AG04450 (cell line): Measurements from ENCODE around the gene ARPC1A. TPM values are rescaled to one million over a fixed set of nuclear protein-coding genes. Genes with fewer than 3 reads are reported as not detected.
"Not testable (repeated sequence)": the region's sequence is repeated elsewhere in the genome, so short reads cannot be mapped to it uniquely, and the experiment has no call there.

Experiments
- CTCF ChIA-PET: fragments of 300-600, 350-600 bp; formaldehyde crosslinking; extraction: SDS; loops from one replicate; lab custom pipeline; 2022; ENCODE audit warnings: antibody characterized with exemption, inconsistent platforms; lab: Charles Lee
- POLR2A ChIA-PET: fragments of 350-600 bp; formaldehyde crosslinking; extraction: SDS; loops from one replicate; lab custom pipeline; 2021; ENCODE audit warnings: antibody characterized with exemption, inconsistent platforms; lab: Yijun Ruan, JAX
- DNase-seq: peaks from one replicate; pipeline ENCODE4 v3.0.0-alpha.2; 2011; ENCODE audit warnings: low read depth, low spot score
- H3K27ac ChIP-seq: one replicate; pipeline ENCODE4 v1.5.1; 2012; ENCODE audit warnings: low read depth, low read length, control low read depth
- H3K27me3 ChIP-seq: one replicate; pipeline ENCODE4 v1.6.0; 2012; ENCODE audit warnings: low read length; ENCODE audit not compliant: control insufficient read depth, insufficient read depth
- H3K4me3 ChIP-seq: 2 replicates; pipeline ENCODE4 v1.5.1; 2011; ENCODE audit warnings: mild to moderate bottlenecking, low read depth, low read length, control low read depth
- H3K9me3 ChIP-seq: 2 replicates; pipeline ENCODE4 v1.5.1; 2012; ENCODE audit warnings: low read length; ENCODE audit not compliant: control insufficient read depth, insufficient read depth
- polyA plus RNA-seq: library from polyadenylated mRNA; depleted of rRNA; stranded (reverse); fragments of >200 nt; gene quantifications from 2 replicates; pipeline ENCODE4 v1.2.3, GENCODE V29; 2011
- TF ChIP-seq, protein P1 (sequence below): IDR thresholded peaks from 2 replicates; pipeline ENCODE4 v1.5.1; 2011; ENCODE audit warnings: low read depth, low read length, control low read depth, inconsistent platforms

Gene ARPC1A
- polyA plus RNA-seq, 1 experiment, result 259 TPM

- no peak for DNase-seq
- ChIA-PET CTCF (no interaction called here), POLR2A (interaction anchor here (0.6 to 1.0 kb wide), 2 partner anchors 12 to 17 kb away, joined by 4 to 5 read pairs; no protein-coding TSS in a partner anchor)
- Histone ChIP-seq H3K27me3 (no peaks in the 10 kb centered on the region), H3K27ac (no peak within 1 kb of the TSS), H3K4me3 (peak within 1 kb of the TSS; percentile 72), H3K9me3 (no peaks in the 10 kb centered on the region; the same call in 1 of the 2 replicates)
- TF ChIP-seq, protein P1, sequence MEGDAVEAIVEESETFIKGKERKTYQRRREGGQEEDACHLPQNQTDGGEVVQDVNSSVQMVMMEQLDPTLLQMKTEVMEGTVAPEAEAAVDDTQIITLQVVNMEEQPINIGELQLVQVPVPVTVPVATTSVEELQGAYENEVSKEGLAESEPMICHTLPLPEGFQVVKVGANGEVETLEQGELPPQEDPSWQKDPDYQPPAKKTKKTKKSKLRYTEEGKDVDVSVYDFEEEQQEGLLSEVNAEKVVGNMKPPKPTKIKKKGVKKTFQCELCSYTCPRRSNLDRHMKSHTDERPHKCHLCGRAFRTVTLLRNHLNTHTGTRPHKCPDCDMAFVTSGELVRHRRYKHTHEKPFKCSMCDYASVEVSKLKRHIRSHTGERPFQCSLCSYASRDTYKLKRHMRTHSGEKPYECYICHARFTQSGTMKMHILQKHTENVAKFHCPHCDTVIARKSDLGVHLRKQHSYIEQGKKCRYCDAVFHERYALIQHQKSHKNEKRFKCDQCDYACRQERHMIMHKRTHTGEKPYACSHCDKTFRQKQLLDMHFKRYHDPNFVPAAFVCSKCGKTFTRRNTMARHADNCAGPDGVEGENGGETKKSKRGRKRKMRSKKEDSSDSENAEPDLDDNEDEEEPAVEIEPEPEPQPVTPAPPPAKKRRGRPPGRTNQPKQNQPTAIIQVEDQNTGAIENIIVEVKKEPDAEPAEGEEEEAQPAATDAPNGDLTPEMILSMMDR, result no peak
Measured at GRCh38 chr7:99374111-99375064, 48.7 kb downstream of the ARPC1A start, which contains the start of gene ARPC1B. Gene ARPC1B (plus strand): TSS chr7:99374730. CDS start chr7:99385715, 10,985 bp downstream.

DNA sequence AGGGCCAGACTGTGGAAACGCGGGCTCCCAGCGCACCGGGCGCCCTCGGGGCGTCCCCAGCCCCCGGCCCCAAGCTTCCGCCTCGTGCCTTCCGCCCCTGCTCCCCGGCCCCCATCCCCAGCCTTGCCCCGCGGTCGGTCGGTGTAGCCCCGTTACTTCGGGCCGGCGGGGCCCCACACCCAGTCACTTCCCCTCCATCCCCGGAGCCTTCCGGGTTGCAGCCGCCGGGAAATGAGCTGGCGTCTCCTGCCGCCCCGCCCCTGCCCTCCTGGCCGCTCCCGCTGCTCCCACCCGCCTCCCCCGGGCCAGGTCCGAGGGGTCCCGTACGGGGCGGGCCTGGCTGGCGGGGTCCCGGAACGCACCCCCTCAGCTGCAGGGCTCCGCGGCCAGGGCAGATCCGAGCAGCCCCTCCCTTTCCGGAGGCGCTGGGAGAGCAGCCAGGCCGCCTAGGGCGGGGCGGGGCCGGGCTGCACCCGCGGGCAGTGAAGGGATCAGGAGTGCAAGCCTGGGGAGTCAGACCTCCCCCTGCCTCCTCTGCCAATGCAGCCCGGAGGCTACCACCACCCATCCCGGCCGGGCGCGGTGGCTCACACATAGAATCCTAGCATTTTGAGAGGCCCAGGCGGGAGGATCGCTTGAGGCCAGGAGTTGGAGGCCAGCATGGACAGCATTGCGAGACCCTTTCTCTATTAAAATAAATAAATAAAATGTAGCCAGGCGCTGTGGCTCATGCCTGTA, 49.5 kb downstream of the ARPC1A start:
- ChIA-PET CTCF (no interaction called here), POLR2A (interaction anchor here (0.5 to 0.6 kb wide), 2 partner anchors 13 to 1724 kb away, joined by 4 read pairs; no protein-coding TSS in a partner anchor)
- TF ChIP-seq, protein P1, result no peak
- no peak for DNase-seq
- no peaks in the 10 kb centered on the region for H3K27me3 ChIP-seq
- no peak overlapping the region for H3K27ac ChIP-seq
- H3K9me3 ChIP-seq, result no peaks in the 10 kb centered on the region; the same call in 1 of the 2 replicates
- H3K4me3 ChIP-seq, result peak overlapping the region; percentile 72

- H3K9me3 ChIP-seq, result no peaks in the 10 kb centered on the region
- ChIA-PET POLR2A (interaction anchor here (0.6 to 1.6 kb wide), 4 partner anchors 16 to 49 kb away, joined by 3 to 4 read pairs (median 4); partner anchors contain the start of genes BUD31 and PDAP1), CTCF (no interaction called here)
- no peaks in the 10 kb centered on the region for H3K27me3 ChIP-seq
- peak overlapping the region; percentile 88 for H3K27ac ChIP-seq
- no peak overlapping the region for H3K4me3 ChIP-seq
- TF ChIP-seq, protein P1, result no peak
- DNase-seq, result peak; percentile 54
Measured at GRCh38 chr7:99379043-99379577, 53.4 kb downstream of the ARPC1A start.

- DNase-seq, CTCF ChIA-PET: not testable (repeated sequence)
- H3K27ac ChIP-seq, result peak overlapping the region; percentile 88
Measured at GRCh38 chr7:99379693-99380031, 54.0 kb downstream of the ARPC1A start.

More at GRCh38 chr7:99379693-99380031, 54.0 kb downstream of the ARPC1A start:
- not testable (repeated sequence) for H3K9me3 ChIP-seq, H3K27me3 ChIP-seq, H3K4me3 ChIP-seq
- POLR2A ChIA-PET, result interaction anchor here (1.0 to 1.2 kb wide), 2 partner anchors 17 to 19 kb away, joined by 3 to 4 read pairs; no protein-coding TSS in a partner anchor
